Measurements from ENCODE around the gene SUMO4. TPM values are rescaled to one million over a fixed set of nuclear protein-coding genes. Genes with fewer than 3 reads are reported as not detected.

The SUMO4 gene
- total and polyA plus RNA-seq, 10 of the 15 experiments (the other 5 are each of a cell fraction or from before 2014, with no cell fraction given), result 0.07 to 5.3 (median 1.0) TPM; not detected in 1

GRCh38 chr6:149365197-149365596 lies 34.9 kb upstream of the SUMO4 start:
- Histone ChIP-seq H4K20me1 (ENCODE audit: control insufficient read depth, insufficient read depth) (no peaks in the 10 kb centered on the region), H3K27ac (ENCODE audit: control insufficient read depth, insufficient read depth) (no peak overlapping the region), H3K9me3 (replicated peaks; ENCODE audit: control insufficient read depth, insufficient read depth, low read length) (no peaks in the 10 kb centered on the region; the same call in 2 of the 3 replicates), H3K27me3 (replicated peaks in 1 of 2; ENCODE audit: control insufficient read depth in 2 of 2, insufficient read depth in 2 of 2, low read length in 1 of 2) (no peaks in the 10 kb centered on the region), H2AFZ (ENCODE audit: control insufficient read depth, low read depth, low read length) (no peak overlapping the region), H3K36me3 (ENCODE audit: control insufficient read depth in 2 of 2, insufficient read depth in 2 of 2, low read length in 1 of 2) (peaks cover 1 to 11% of the 10 kb centered on the region in 2 experiments; a peak in 3 of 4 replicates), H3K4me1 (ENCODE audit: control insufficient read depth, insufficient read depth, low read length) (peaks cover 20% of the 10 kb centered on the region; the same call in 1 of the 2 replicates), H3K9ac (ENCODE audit: control insufficient read depth, insufficient read depth, low read length) (no peak overlapping the region), H3K4me3 (no peak overlapping the region), H3K79me2 (ENCODE audit: control insufficient read depth, insufficient read depth, low read length) (peaks cover 91% of the 10 kb centered on the region), H3K4me2 (ENCODE audit: control insufficient read depth, insufficient read depth) (no peak overlapping the region)
- ATAC-seq, result no peak
- TF ChIP-seq NFYB (IDR thresholded peaks at IDR 0.05; ENCODE audit: insufficient read depth, low read depth, low read length), result no peak
- peak; percentile 85 for TF ChIP-seq PKNOX1 (IDR thresholded peaks at IDR 0.05)
- TF ChIP-seq BACH1 (IDR thresholded peaks at IDR 0.05; ENCODE audit: borderline replicate concordance), result no peak
- TF ChIP-seq CUX1 (IDR thresholded peaks at IDR 0.05; ENCODE audit: insufficient replicate concordance, low read depth, low read length), result no peak
- TF ChIP-seq ZNF687 (IDR thresholded peaks at IDR 0.05), result no peak
- in situ Hi-C loops (cut with MboI) (no loop called here), intact Hi-C loops (cut with micrococcal nuclease; ENCODE audit: unreplicated experiment) (no loop called here)
- DNase-seq (ENCODE audit: low read depth, low spot score), result no peak
- POLR2A ChIA-PET, result interaction anchor here (0.7 to 1.0 kb wide), 2 partner anchors 12 to 32 kb away, joined by 3 to 4 read pairs; no protein-coding TSS in a partner anchor
- BruUV-seq (replicated peaks), result no TSS peak
- CTCF ChIA-PET, result no interaction called here
- SMC1A ChIA-PET (ENCODE audit: uncharacterized antibody, unreplicated experiment), result no interaction called here
- no peak for FAIRE-seq
- RAD21 ChIA-PET (ENCODE audit: unreplicated experiment), result no interaction called here
